Measurements from ENCODE around the gene KTN1. TPM values are rescaled to one million over a fixed set of nuclear protein-coding genes. Genes with fewer than 3 reads are reported as not detected.

The KTN1 gene
- total RNA-seq, 1 experiment from 2014 or later, result 199 TPM

GRCh38 chr14:55667801-55668200 lies 87.8 kb downstream of the KTN1 start:
- BruUV-seq (replicated peaks), result no TSS peak
- no peak for DNase-seq (ENCODE audit: low spot score)
- Histone ChIP-seq H3K4me3 (ENCODE audit: low read depth, low read length, poor library complexity, severe bottlenecking) (no peak overlapping the region), H3K9me3 (ENCODE audit: low read depth, low read length, poor library complexity, severe bottlenecking) (no peaks in the 10 kb centered on the region), H3K4me1 (ENCODE audit: insufficient read depth, low read length, poor library complexity, severe bottlenecking) (peaks cover 4% of the 10 kb centered on the region), H3K27ac (ENCODE audit: low read depth, low read length, poor library complexity, severe bottlenecking) (no peak overlapping the region), H3K36me3 (ENCODE audit: insufficient read depth, low read length, poor library complexity, severe bottlenecking) (peaks cover 43% of the 10 kb centered on the region), H3K27me3 (replicated peaks; ENCODE audit: insufficient read depth, low read depth, low read length, poor library complexity) (no peaks in the 10 kb centered on the region)
- ChIA-PET POLR2A (ENCODE audit: low non-redundant PET) (no interaction called here), CTCF (no interaction called here)
- intact Hi-C loops (cut with micrococcal nuclease; ENCODE audit: unreplicated experiment), result no loop called here
- TF ChIP-seq CTCF (conservative IDR thresholded peaks at IDR 0.05; ENCODE audit: low read depth, low read length) (no peak), EZH2 (IDR thresholded peaks at IDR 0.05; ENCODE audit: borderline replicate concordance, low read depth, low read length, poor library complexity, severe bottlenecking) (no peak)

GRCh38 chr14:55671641-55672040 lies 91.6 kb downstream of the KTN1 start:
- Histone ChIP-seq H3K36me3 (ENCODE audit: insufficient read depth, low read length, poor library complexity, severe bottlenecking) (peaks cover 77% of the 10 kb centered on the region), H3K9me3 (ENCODE audit: low read depth, low read length, poor library complexity, severe bottlenecking) (no peaks in the 10 kb centered on the region), H3K27me3 (replicated peaks; ENCODE audit: insufficient read depth, low read depth, low read length, poor library complexity) (no peaks in the 10 kb centered on the region), H3K27ac (ENCODE audit: low read depth, low read length, poor library complexity, severe bottlenecking) (no peak overlapping the region), H3K4me3 (ENCODE audit: low read depth, low read length, poor library complexity, severe bottlenecking) (no peak overlapping the region), H3K4me1 (ENCODE audit: insufficient read depth, low read length, poor library complexity, severe bottlenecking) (peaks cover 4% of the 10 kb centered on the region)
- CTCF ChIA-PET, result no interaction called here
- POLR2A ChIA-PET (ENCODE audit: low non-redundant PET), result no interaction called here
- no peak for TF ChIP-seq EZH2 (IDR thresholded peaks at IDR 0.05; ENCODE audit: borderline replicate concordance, low read depth, low read length, poor library complexity, severe bottlenecking)
- TF ChIP-seq CTCF (conservative IDR thresholded peaks at IDR 0.05; ENCODE audit: low read depth, low read length), result no peak
- intact Hi-C loops (cut with micrococcal nuclease; ENCODE audit: unreplicated experiment), result no loop called here
- DNase-seq (ENCODE audit: low spot score), result no peak
- no TSS peak for BruUV-seq (replicated peaks)

GRCh38 chr14:55673048-55673447 lies 93.0 kb downstream of the KTN1 start:
- Histone ChIP-seq H3K4me1 (ENCODE audit: insufficient read depth, low read length, poor library complexity, severe bottlenecking) (peaks cover 4% of the 10 kb centered on the region), H3K27me3 (replicated peaks; ENCODE audit: insufficient read depth, low read depth, low read length, poor library complexity) (no peaks in the 10 kb centered on the region), H3K27ac (ENCODE audit: low read depth, low read length, poor library complexity, severe bottlenecking) (peak overlapping the region; percentile 38), H3K36me3 (ENCODE audit: insufficient read depth, low read length, poor library complexity, severe bottlenecking) (peaks cover 76% of the 10 kb centered on the region), H3K9me3 (ENCODE audit: low read depth, low read length, poor library complexity, severe bottlenecking) (no peaks in the 10 kb centered on the region), H3K4me3 (ENCODE audit: low read depth, low read length, poor library complexity, severe bottlenecking) (no peak overlapping the region)
- ChIA-PET POLR2A (ENCODE audit: low non-redundant PET) (no interaction called here), CTCF (no interaction called here)
- TF ChIP-seq CTCF (conservative IDR thresholded peaks at IDR 0.05; ENCODE audit: low read depth, low read length), result no peak
- no peak for TF ChIP-seq EZH2 (IDR thresholded peaks at IDR 0.05; ENCODE audit: borderline replicate concordance, low read depth, low read length, poor library complexity, severe bottlenecking)
- DNase-seq (ENCODE audit: low spot score), result no peak
- intact Hi-C loops (cut with micrococcal nuclease; ENCODE audit: unreplicated experiment), result no loop called here
- BruUV-seq (replicated peaks), result no TSS peak

All from A673 (cell line).